HG02678 (cell line): Measurements from ENCODE around the gene NHS.
"Not testable (repeated sequence)": the region's sequence is repeated elsewhere in the genome, so short reads cannot be mapped to it uniquely, and the experiment has no call there.

Experiments
- ATAC-seq: cut with Tn5 transposase; IDR thresholded peaks from one replicate; pipeline ENCODE4 v1.9.1; 2021; ENCODE audit warnings: mild to moderate bottlenecking, moderate library complexity; ENCODE audit not compliant: unreplicated experiment

NHS gene

DNA sequence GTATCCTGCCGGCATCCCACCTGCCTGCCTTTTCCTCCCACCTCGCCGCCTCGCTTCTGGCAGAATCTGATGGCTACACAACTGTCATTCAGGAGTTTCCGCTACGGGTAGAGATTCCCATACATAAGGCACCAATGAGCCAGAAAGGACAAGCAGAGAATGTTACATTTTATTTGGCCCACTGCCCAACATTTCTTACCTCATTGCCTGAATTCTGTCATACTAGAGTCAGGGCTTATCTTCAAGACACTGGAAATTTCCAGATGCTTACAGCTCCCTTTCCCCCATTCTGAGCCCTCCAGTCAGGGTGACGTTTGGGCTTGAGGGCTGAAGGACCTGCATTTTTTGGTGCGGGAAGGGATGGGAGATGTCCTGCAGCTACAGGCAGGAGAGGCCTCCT is 113.0 kb downstream of the NHS start:
- no peak for ATAC-seq

DNA sequence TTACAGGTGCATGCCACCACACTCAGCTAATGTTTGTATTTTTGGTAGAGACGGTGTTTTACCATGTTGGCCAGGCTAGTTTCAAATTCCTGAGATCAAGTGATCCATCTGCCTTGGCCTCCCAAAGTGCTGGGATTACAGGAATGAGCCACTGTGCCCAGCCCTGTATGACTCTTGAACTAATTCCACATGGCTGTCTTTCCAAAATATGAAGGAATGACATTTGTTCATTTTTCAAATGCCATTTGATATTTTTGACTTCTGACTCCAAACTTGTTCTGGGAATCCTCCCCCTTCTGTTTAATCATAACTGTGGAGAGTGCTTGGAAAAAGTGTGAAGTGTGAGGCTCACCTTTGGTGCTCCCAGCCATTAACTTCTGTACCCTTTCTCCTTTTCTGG is 119.2 kb downstream of the NHS start:
- no peak for ATAC-seq

DNA sequence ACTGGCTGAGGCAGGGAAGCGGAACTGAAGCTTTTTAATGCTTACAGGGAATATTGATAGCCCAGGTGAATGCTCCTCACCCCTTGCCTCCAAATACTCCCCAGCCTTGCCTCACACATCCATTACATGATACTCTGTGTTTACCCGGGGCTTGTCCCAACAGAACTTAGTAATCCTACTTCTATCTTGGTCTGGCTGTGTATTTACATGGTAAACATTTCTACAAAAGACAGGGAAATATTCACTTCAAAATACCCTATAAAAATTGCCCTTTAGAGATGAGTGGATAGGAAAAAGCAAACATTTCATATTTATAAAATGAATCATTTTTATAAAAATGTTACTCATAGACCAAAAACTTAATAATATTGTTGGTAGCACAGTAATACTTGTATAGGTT is 120.1 kb downstream of the NHS start:
- no peak for ATAC-seq

DNA sequence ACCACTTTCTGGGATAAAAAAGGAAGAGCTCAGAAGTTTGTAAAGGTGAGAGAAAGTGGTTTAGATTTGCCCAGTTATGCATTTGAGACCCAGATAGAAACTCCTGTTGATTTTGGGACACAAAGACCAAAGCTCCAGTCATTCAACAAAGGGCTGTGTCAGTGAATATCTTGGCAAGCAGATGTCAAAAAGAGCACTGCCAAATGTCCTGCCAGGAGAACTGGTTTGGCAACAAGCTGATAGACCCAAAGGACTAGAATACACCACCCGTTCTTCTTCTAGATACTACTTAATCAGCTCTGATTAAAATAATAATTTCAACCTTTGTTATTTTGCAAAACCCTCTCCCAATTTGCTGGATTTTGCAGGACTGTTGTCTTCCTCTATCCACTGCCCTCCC is 121.4 kb downstream of the NHS start:
- ATAC-seq = no peak

DNA sequence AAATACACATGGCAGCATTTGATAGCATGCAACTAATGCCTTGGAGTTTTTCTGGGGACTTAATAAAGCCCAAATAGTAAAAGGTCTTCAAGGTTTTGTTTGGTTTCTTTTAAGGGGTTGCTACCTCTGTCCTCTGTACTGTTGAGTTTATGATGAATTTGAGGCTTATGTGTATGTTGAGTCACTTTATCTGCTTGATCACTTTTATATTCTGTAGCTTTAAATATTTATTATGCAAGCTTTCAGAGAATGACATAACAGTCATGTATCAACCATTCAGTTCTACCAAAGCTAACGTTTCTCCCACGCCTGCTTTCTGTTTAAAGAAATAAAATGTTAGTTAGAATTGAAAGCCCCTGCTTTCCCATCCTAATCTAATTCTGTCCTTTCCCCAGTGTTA is 122.2 kb downstream of the NHS start:
- ATAC-seq = no peak

DNA sequence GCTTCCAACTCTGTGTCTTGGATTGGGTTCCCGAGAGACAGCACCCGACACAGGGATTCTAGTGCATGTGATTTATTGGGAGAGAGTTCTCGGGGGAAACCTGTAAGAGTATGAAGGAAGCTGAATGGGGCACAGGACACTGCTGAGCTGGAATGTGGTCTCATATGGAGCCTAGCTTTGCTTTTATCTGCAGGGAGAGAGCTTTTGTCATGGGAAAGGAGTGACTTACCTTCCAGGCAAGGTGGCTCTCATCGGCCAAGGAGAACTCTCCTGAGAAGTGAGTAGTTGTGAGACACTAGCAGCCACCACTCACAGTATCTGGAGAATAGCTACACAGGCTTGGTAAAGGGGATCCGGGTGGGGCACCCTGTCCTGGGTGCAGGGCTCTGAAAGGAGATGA is 124.5 kb downstream of the NHS start:
- ATAC-seq = no peak

DNA sequence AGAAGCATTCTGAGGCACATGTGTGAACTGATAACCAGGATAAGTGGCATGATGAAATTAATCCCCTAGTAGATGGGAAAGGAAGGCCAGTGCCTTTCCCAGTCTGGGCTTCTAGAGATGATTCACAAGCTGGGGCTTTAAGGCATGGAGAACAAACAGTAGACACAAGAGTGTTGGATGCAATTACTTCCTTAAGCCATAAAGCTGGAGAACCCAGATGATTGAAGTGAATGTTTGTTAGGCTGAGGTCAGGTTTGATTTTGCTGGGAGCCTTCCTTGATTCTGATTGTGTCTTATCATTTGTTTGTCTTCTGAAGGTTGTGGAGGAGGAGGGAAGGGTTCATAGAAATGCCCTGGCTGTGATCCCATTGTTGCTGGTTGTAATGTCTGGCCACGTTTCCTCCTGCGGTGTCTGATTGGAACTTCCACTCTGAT is 125.2 kb downstream of the NHS start:
- ATAC-seq = no peak

DNA sequence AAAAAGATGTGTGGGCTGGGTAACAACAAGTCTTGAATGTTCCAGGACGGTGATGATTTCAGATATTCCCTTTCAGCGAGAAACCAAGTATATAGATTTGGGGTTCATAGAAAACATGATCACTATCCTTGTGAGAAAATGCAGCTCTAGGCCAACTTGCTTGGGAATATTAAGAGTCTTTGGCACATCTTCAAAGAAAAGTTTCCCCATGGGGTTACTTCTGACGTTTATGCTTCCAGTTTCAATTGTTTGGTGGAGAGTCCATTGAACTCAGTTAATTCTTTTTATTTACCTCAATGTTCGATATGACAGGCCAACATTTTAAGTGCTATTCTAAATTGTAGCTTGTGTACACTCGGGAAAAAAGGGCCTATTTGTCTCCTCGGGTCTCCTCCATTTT is 126.7 kb downstream of the NHS start:
- ATAC-seq = no peak

DNA sequence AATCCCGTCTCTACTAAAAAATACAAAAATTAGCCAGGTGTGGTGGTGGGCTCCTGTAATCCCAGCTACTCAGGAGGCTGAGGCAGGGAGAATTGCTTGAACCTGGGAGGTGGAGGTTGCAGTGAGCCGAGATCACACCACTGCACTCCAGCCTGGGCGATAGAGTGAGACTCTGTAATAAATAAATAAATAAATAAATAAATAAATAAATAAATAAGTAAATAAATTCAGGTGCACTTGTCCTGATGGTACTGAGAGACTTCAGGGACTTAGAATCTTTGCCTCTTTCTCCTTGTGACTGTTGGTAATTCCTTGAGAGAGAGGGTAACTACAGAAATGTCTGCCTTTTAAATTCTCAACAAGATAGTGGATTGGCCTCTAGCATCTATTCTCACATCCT is 131.4 kb downstream of the NHS start:
- ATAC-seq = not testable (repeated sequence)

DNA sequence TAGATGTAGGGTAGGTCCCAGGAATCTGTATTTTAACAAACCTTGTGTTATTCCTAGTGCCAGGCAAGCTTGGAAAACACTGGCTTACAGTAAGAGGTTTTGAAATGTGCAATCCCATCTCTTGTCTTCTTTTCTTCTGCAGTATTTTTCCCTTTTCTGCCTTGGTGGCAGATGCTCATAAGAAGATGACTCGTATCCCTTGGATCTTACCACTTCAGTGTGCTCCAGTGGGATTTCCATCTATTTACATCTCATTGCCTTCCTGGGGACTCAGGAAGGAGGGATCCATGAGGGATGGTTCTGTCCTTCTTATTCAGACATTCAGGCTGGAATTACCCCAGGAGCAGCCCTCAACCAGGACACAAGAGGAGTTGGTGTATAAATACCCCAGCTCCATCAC is 136.6 kb downstream of the NHS start:
- ATAC-seq = no peak

DNA sequence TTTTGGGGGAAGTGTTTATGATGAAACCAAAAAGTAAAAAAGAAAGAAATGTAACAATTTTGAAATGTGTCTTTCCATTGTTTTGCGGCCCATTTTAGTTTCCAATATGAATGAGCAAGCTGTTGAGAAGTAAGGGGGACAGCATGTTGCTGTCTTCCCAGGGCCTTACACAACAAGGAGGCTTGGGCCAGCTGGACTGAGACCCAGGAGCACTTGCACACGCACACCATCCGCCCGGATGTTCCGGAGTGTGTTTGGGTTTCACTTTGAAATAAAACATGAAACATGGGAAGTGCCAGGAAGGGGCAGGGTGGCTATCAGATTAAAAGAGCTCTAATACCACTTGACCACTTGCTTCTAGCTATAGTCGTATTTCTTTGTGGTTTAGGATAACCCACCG is 144.4 kb downstream of the NHS start:
- ATAC-seq = no peak

DNA sequence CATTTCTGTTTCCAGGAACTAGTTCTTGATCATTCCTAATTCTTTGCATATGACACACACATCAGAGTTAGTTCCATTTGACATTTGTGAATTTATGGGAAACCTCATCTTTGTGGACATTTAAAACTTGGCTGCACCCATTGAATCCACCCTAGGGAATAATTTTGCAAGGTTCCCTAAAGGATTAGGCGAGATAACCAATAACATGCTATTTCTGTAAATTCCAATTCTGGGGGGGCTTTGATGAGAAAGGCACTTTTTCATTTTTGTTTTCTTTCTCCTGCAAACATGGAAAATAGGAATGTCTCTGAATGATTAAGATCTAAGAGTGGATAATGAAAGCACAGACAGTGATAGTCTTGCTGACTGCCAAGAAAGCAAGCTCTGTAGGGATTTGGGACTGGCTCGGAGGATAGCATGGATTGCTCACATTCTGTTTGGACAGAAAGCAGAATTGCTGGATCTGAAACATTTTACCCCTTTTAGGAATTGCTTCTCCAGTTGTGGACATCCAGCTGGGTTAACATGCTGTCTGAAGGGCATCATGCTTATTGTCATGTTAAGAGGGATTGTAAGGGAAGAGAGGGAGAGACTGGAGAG is 145.1 kb downstream of the NHS start:
- ATAC-seq = no peak

DNA sequence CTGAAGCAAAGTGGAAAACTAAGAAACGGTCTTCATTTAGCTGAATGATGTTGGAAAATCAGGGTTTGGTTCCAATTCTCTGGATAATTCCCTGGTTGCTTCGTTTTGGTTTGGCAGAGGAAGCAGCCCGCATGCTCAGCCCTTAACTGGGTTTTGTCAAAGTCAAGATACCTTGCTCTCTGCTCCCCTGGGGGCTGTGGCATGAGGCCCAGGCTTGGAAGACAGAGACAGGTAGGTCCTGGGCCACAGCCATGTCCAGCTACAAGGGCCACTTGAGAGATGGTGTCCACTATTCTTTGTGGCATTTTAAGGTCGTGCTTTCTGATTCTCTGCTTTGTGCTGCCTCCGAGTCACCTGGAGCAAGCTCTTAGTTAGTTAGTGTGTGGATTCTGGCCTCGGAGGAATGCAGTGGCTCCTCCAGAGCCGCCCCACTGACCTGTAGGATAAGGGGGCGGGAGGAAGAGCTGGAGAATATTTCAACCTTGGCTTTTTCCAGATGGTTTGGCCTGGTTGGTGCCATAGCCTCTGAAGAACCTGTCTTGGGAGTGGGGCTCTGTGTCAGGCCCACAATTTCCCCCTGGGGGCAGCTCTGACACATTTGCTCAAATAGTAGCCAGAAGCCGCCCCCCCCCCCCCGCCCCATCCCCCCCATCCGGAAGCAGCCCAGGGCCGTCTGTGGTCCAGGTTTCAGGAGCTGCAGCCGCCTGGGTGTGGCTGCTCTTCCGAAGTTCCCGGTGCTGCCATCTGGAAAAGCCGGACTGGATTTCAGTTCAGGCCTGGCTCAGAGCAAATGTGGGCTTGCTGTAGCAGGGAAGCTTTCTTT is 147.1 kb downstream of the NHS start:
- no peak for ATAC-seq

DNA sequence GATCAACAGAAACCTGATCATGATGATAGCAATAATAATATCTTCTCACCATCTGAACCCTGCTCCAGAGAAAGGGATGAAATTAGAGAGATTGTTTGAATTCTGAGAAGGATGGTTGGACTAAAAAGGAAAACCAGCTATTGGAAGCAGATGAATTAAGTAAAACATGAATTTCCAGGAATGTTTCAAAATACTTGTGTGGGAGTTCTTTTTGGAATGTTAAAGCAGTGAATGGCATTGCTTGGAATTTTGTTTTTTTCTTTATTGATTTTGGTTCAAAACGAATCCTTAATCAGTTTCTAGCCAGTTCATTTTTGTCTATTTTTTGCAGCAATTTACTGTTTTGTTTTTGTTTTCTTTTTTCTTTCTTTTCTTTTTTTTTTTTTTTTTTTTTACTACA is 150.3 kb downstream of the NHS start:
- no peak for ATAC-seq

DNA sequence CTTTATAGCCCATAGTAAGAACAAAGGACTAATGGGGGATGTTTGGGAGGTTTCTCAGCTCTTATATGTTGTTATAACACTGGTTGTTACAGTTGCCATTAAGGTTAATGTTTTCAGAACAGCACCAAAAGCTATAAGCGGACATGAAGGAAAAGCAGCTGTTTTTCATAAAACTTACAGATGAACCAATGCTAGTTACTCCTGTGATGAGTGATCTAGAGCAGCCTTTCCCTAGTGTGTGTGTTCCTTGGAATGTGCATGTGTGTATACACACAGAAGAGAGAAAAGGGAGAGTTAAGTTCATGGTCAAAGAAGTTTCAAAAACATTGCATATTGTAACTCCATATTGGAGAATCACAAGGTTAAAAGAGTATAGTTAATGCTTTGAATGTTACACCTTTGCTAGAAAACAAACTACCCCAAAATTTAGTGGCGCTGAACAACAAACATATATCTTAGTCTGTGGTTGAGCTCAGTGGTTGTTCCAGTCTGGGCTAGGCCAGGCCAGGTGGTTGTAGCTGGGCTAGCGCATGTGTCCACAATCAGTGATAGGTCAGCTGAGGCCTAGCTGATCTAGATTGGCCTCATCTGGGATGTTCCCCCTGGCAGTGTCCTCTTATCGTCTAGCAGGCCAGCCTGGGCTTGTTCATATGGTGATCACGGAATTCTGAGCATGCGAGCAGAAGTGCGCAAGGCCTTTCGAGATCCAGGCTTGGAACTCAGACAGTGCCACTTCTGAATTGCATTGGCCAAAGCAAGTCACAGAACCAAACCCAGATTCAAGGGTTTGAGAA is 151.0 kb downstream of the NHS start:
- ATAC-seq = no peak

DNA sequence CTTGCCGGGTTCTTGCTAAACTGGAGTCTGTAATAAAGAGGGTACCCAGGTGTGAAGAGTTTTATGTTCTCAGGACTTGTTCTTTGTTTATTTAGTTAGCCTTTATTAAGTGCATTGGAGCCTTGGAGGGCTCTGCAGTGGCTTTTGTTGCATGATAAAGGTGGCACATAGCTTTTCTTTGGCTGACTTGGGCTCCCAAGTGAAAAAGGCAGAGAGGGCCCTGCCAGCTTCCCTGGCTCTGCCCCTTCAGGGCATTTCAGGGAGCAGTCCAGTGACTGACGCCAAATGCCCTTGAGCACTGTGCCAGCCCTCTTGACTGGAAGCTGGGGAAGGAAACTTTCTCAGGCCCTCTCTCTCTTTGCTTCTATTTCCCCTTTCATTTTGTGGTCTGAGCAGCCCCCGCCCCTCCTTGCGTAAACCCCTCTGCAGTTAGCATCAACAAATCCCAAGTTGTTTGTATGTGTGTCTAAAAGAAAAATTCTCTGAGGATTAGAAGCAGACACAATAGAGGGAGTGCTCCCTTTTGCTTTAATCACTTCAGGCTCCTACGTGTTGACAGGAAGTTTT is 152.2 kb downstream of the NHS start:
- no peak for ATAC-seq

DNA sequence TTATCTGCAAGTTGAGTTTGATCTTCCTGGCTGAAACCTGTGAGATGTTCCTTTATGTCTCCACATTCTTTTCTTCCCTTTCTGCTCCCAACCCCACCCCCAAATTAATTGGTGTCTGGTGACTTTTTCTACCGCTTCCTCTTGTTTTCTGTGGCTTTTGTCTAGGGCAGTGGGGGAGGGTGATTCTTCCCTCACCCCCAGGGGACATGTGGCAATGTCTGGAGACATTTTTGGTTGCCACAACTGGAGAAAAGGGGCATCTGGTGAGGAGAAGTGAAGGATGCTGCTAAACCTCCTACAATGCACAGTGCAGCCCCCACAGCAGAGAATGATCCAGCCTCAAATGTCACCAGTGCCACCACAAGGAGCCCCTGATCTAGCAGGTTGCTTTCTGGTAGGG is 152.9 kb downstream of the NHS start:
- ATAC-seq = no peak

DNA sequence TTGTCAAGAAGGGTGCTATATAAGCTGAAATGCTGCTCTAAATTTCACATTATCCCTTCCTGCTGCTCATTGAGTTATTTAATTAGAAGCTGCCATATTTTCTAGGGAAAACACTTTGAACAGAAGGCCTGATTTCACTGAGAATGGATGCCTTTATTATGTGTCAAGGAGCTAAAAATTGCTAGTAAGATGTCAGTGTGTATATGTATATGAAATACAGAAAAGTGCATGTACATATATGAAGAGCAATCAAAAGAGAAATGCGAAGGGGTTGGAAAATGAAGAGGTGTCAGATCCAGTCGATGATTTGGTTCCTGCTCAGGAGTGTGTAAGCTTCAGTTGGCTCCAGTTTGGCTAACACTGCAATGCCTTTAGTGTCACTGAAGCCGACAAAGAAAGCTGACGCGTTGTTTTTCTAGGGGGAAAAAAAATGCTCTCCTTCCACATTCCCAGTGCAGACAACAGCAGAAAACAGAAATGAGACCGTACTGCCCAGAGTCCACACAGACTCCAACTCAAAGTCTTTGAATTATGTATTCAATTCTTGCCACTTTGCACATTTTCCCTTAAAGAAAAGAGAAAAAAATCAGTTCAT is 154.2 kb downstream of the NHS start:
- no peak for ATAC-seq

DNA sequence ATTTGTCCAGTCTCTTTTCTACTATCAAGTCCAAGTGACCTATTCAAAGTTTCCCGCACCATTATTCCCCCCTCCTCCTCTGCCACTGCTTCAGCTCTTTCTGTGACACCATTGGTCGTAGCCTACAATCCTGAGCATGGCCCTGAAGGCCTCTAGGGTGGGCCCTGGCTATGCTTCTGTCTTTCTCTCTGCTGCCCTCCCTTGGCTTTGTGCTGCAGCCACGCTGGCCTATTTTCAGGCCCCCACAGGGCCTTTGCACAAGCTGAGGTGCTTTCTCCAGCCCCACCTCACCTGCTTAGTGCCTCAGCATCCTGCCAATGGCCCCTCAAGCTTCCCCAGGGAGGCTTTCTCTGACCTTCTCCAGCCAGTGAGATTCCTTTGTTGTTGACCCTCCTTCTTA is 156.5 kb downstream of the NHS start:
- ATAC-seq = no peak

DNA sequence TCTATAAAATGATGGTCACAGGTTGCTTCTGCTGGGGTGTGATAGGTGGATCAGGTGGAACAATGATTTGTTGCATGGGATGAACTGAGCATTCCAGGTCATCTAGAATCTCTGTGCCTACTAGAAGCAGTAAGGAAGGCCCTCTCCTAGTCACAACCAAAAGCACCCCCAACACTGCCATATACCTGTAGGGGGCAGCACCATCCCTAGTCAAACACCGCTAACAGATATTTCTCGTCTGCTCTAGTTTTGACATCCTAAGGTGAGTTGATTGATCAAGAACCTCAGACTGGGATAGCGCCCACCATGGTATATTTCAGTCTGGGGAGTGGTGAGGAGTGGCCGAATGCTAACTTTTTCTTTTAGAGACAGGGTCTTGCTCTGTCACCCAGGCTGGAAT is 160.2 kb downstream of the NHS start:
- ATAC-seq = no peak

DNA sequence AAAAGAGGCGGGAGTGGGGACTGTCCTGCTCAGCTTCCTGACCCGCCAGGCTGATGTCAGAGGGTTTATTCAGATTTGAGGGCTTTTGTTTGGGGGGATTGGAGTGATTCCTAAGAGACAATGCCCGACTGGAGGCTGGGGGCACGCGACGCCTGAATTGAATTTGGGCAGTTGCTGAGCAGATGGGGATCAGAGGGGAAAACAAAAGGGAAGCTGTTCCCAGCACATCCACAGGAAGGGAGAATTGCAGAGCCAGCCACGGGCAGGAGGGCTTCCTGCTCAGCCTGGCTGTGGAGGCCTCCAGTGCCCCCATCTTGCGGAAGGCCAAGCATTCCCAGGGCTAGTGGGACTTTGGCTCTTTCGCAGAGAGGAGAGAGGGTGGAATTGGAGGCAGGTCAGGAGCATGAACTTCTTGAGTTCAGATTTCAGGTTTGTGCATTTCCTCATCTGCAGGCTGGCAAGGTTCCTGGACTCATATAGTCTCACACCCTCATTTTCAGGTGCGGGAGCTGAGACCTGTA is 162.8 kb downstream of the NHS start:
- ATAC-seq = no peak
